Measurements from ENCODE around the gene DOCK4.

DOCK4 gene

GRCh38 chr7:111820121-111820520, 386.1 kb downstream of the DOCK4 start:
- H3K27ac ChIP-seq (replicated peaks): no peak overlapping the region
- H3K27me3 ChIP-seq (ENCODE audit: insufficient read depth, poor library complexity, severe bottlenecking): no peaks in the 10 kb centered on the region
- TF ChIP-seq CTCF (IDR thresholded peaks at IDR 0.05; ENCODE audit: insufficient read depth, low read length): no peak
- no peak for TF ChIP-seq SPI1 (IDR thresholded peaks at IDR 0.05; ENCODE audit: borderline replicate concordance, low read depth)
- no peak for TF ChIP-seq POLR2AphosphoS5 (IDR thresholded peaks at IDR 0.05; ENCODE audit: low read depth)
- no peak for TF ChIP-seq GABPA (IDR thresholded peaks at IDR 0.05; ENCODE audit: low read depth)
- TF ChIP-seq REST (IDR thresholded peaks at IDR 0.05; ENCODE audit: insufficient replicate concordance, low read depth): no peak

GRCh38 chr7:111815354-111815753, 390.8 kb downstream of the DOCK4 start:
- Histone ChIP-seq H3K4me3 (replicated peaks; ENCODE audit: insufficient read depth, low read length) (no peak overlapping the region), H3K27ac (replicated peaks) (no peak overlapping the region), H3K27me3 (ENCODE audit: insufficient read depth, poor library complexity, severe bottlenecking) (no peaks in the 10 kb centered on the region)
- no peak for TF ChIP-seq SPI1 (IDR thresholded peaks at IDR 0.05; ENCODE audit: borderline replicate concordance, low read depth)
- TF ChIP-seq REST (IDR thresholded peaks at IDR 0.05; ENCODE audit: insufficient replicate concordance, low read depth): no peak
- TF ChIP-seq POLR2AphosphoS5 (IDR thresholded peaks at IDR 0.05; ENCODE audit: low read depth): no peak
- TF ChIP-seq GABPA (IDR thresholded peaks at IDR 0.05; ENCODE audit: low read depth): no peak
- TF ChIP-seq CTCF (IDR thresholded peaks at IDR 0.05; ENCODE audit: insufficient read depth, low read length): no peak
- no peak for DNase-seq (ENCODE audit: low read depth in 1 of 2, low spot score in 1 of 2)

More at GRCh38 chr7:111820121-111820520, 386.1 kb downstream of the DOCK4 start:
- no peak overlapping the region for H3K4me3 ChIP-seq (replicated peaks; ENCODE audit: insufficient read depth, low read length)
- DNase-seq (ENCODE audit: low read depth in 1 of 2, low spot score in 1 of 2): no peak

- DNase-seq (ENCODE audit: low read depth in 1 of 2, low spot score in 1 of 2): no peak
- TF ChIP-seq GABPA (IDR thresholded peaks at IDR 0.05; ENCODE audit: low read depth): no peak
- TF ChIP-seq REST (IDR thresholded peaks at IDR 0.05; ENCODE audit: insufficient replicate concordance, low read depth): no peak
- no peak for TF ChIP-seq CTCF (IDR thresholded peaks at IDR 0.05; ENCODE audit: insufficient read depth, low read length)
- TF ChIP-seq POLR2AphosphoS5 (IDR thresholded peaks at IDR 0.05; ENCODE audit: low read depth): no peak
- TF ChIP-seq SPI1 (IDR thresholded peaks at IDR 0.05; ENCODE audit: borderline replicate concordance, low read depth): no peak
- Histone ChIP-seq H3K4me3 (replicated peaks; ENCODE audit: insufficient read depth, low read length) (no peak overlapping the region), H3K27me3 (ENCODE audit: insufficient read depth, poor library complexity, severe bottlenecking) (no peaks in the 10 kb centered on the region), H3K27ac (replicated peaks) (no peak overlapping the region)
Observed at GRCh38 chr7:111813306-111813705, 392.9 kb downstream of the DOCK4 start.
